ENCODE data around the gene DIS3L2.

- TF ChIP-seq POLR2A (IDR thresholded peaks at IDR 0.05) (no peak), CTCF (IDR thresholded peaks at IDR 0.05) (no peak)
Measured at GRCh38 chr2:232134939-232135338, 173.4 kb downstream of the DIS3L2 start.
